CD14-positive monocyte (primary cell): Measurements from ENCODE around the gene DENND1A. TPM values are rescaled to one million over a fixed set of nuclear protein-coding genes. Genes with fewer than 3 reads are reported as not detected.
A peak's percentile ranks its signal among the peaks of the same experiment; 100 is the strongest.

Experiments
- DNase-seq, 3 donors: peaks; one replicate each; pipeline ENCODE4 v3.0.0-alpha.2; 2011 to 2022
- H2AFZ ChIP-seq: 2 replicates; pipeline ENCODE4 v1.6.0; 2012; ENCODE audit warnings: mild to moderate bottlenecking, low read depth, low read length, inconsistent platforms; ENCODE audit not compliant: insufficient read depth, poor library complexity, severe bottlenecking
- H3K27ac ChIP-seq, 2 donors: 1 replicate in 1 of 2; 2 replicates in 1 of 2; pipeline ENCODE4 v1.5.1; 2012 to 2013; ENCODE audit warnings: low read length in 2 of 2, control low read depth in 1 of 2, inconsistent platforms in 1 of 2, low read depth in 1 of 2, mild to moderate bottlenecking in 1 of 2
- H3K27me3 ChIP-seq, 2 donors: one replicate each; pipeline versions ENCODE4 v1.6.0 to v1.6.1; 2011 to 2013; ENCODE audit warnings: low read length in 2 of 2; ENCODE audit not compliant: control insufficient read depth in 2 of 2, insufficient read depth in 2 of 2
- H3K36me3 ChIP-seq, 2 donors: replicated peaks in 1 of 2; 1 replicate in 1 of 2; 2 replicates in 1 of 2; pipeline versions ENCODE4 v1.5.1 to v1.6.1; 2012 to 2013; ENCODE audit warnings: low read length in 2 of 2, control low read depth in 1 of 2, inconsistent platforms in 1 of 2, mild to moderate bottlenecking in 1 of 2; ENCODE audit not compliant: insufficient read depth in 2 of 2, control insufficient read depth in 1 of 2
- H3K4me1 ChIP-seq, 2 donors: 1 replicate in 1 of 2; 2 replicates in 1 of 2; pipeline versions ENCODE4 v1.5.1 to v1.6.1; 2012 to 2013; ENCODE audit warnings: low read length in 2 of 2, control low read depth in 1 of 2, inconsistent platforms in 1 of 2, mild to moderate bottlenecking in 1 of 2, moderate library complexity in 1 of 2; ENCODE audit not compliant: insufficient read depth in 2 of 2, control insufficient read depth in 1 of 2
- H3K4me2 ChIP-seq: replicated peaks from 2 replicates; pipeline ENCODE3; 2012; ENCODE audit warnings: low read length, moderate library complexity, mild to moderate bottlenecking; ENCODE audit not compliant: poor library complexity, severe bottlenecking; ENCODE audit errors: extremely low read depth
- H3K4me3 ChIP-seq, 3 experiments: fragments of 200-600 bp in 1 of 3; sonication (generic) in 1 of 3; replicated peaks in 1 of 3; 1 replicate in 2 of 3; 2 replicates in 1 of 3; pipeline ENCODE4 v1.5.1; 2011 to 2013; ENCODE audit warnings: low read length in 3 of 3, mild to moderate bottlenecking in 3 of 3, control low read depth in 2 of 3, low read depth in 2 of 3, inconsistent platforms in 1 of 3, moderate library complexity in 1 of 3
- H3K79me2 ChIP-seq: 2 replicates; pipeline ENCODE4 v1.6.0; 2012; ENCODE audit warnings: mild to moderate bottlenecking, control low read depth, inconsistent platforms, low read length, moderate library complexity; ENCODE audit not compliant: insufficient read depth
- H3K9ac ChIP-seq: 2 replicates; pipeline ENCODE4 v1.6.0; 2017; ENCODE audit warnings: low read length, mild to moderate bottlenecking; ENCODE audit not compliant: insufficient read depth, poor library complexity, severe bottlenecking
- H3K9me3 ChIP-seq, 2 donors: replicated peaks in 1 of 2; 1 replicate in 1 of 2; 2 replicates in 1 of 2; pipeline versions ENCODE4 v1.5.1 to v1.6.1; 2012 to 2013; ENCODE audit warnings: low read length in 2 of 2, control low read depth in 1 of 2; ENCODE audit not compliant: control insufficient read depth in 1 of 2, insufficient read depth in 1 of 2
- H4K20me1 ChIP-seq: 2 replicates; pipeline ENCODE4 v1.6.0; 2012; ENCODE audit warnings: mild to moderate bottlenecking, low read length, control low read depth, moderate library complexity; ENCODE audit not compliant: insufficient read depth
- H3K27ac Mint-ChIP-seq, 7 donors: one replicate each; pipeline ENCODE4 v1.8.0; 2020; ENCODE audit warnings: mild to moderate bottlenecking in 7 of 7, mixed read lengths in 7 of 7, moderate library complexity in 6 of 7, inconsistent platforms in 2 of 7
- H3K27me3 Mint-ChIP-seq, 3 donors: one replicate each; pipeline ENCODE4 v1.8.0; 2021 to 2022; ENCODE audit warnings: low read depth in 3 of 3, mild to moderate bottlenecking in 3 of 3, mixed read lengths in 3 of 3, moderate library complexity in 3 of 3, inconsistent platforms in 1 of 3
- H3K36me3 Mint-ChIP-seq, 2 donors: one replicate each; pipeline ENCODE4 v1.8.0; 2020; ENCODE audit warnings: mixed read lengths in 2 of 2, inconsistent platforms in 1 of 2, mild to moderate bottlenecking in 1 of 2
- H3K4me1 Mint-ChIP-seq: one replicate; pipeline ENCODE4 v1.8.0; 2020; ENCODE audit warnings: mild to moderate bottlenecking, mixed read lengths
- H3K4me3 Mint-ChIP-seq, 2 donors: one replicate each; pipeline ENCODE4 v1.8.0; 2020; ENCODE audit warnings: mild to moderate bottlenecking in 2 of 2, mixed read lengths in 2 of 2, moderate library complexity in 1 of 2
- H3K9me3 Mint-ChIP-seq, 7 donors: one replicate each; pipeline ENCODE4 v1.8.0; 2020 to 2022; ENCODE audit warnings: mixed read lengths in 7 of 7, mild to moderate bottlenecking in 6 of 7, moderate library complexity in 6 of 7, inconsistent platforms in 2 of 7
- WGBS: methylation state at CpG from one replicate; pipeline ENCODE4 v1.1.5; 2013; ENCODE audit warnings: missing lambda C conversion rate; ENCODE audit not compliant: insufficient coverage; 5-methylcytosine and 5-hydroxymethylcytosine counted together
- intact Hi-C, 2 donors: fragments of 100-400 bp; cut with micrococcal nuclease; formaldehyde crosslinking; loops; one replicate each; pipeline versions ENCODE4 v1.15.0 to v1.15.1; 2023
- polyA plus RNA-seq, 3 donors: library from polyadenylated mRNA; depleted of rRNA in 1 of 3; unstranded in 2 of 3; stranded (reverse) in 1 of 3; fragments of 300-500 nt in 2 of 3; fragments of >200 nt in 1 of 3; fragmentation: Illumina TruSeq in 2 of 3; gene quantifications; 1 replicate in 2 of 3; 2 replicates in 1 of 3; pipeline ENCODE4 v1.2.3, GENCODE V29; 2012 to 2021
- TF ChIP-seq, protein P1 (sequence below): fragments of 200-600 bp; IDR thresholded peaks from one replicate; pipeline ENCODE4 v1.8.0; 2022; ENCODE audit warnings: antibody characterized with exemption, mild to moderate bottlenecking

Gene DENND1A
- polyA plus RNA-seq, 3 donors = 24.8 to 73.0 (median 29.4) TPM

GRCh38 chr9:123926941-123927340 lies 3.0 kb downstream of the DENND1A start:
- no peaks in the 10 kb centered on the region for H3K27me3 Mint-ChIP-seq
- H3K4me3 ChIP-seq = peak overlapping the region in 1 of 3 experiments; percentile 95
- H2AFZ ChIP-seq = no peak overlapping the region
- H3K9me3 ChIP-seq = no peaks in the 10 kb centered on the region
- H3K36me3 Mint-ChIP-seq = peaks cover 6 to 18% of the 10 kb centered on the region in 2 donors
- H3K79me2 ChIP-seq = peaks cover 77% of the 10 kb centered on the region
- peak overlapping the region; percentile 34 to 95 for H3K4me3 Mint-ChIP-seq
- peaks cover 74% of the 10 kb centered on the region for H4K20me1 ChIP-seq
- H3K27ac ChIP-seq = peak overlapping the region in 1 of 2 donors; percentile 86
- no peaks in the 10 kb centered on the region for H3K36me3 ChIP-seq
- H3K9ac ChIP-seq = no peak overlapping the region
- no peaks in the 10 kb centered on the region for H3K27me3 ChIP-seq
- TF ChIP-seq, protein P1, sequence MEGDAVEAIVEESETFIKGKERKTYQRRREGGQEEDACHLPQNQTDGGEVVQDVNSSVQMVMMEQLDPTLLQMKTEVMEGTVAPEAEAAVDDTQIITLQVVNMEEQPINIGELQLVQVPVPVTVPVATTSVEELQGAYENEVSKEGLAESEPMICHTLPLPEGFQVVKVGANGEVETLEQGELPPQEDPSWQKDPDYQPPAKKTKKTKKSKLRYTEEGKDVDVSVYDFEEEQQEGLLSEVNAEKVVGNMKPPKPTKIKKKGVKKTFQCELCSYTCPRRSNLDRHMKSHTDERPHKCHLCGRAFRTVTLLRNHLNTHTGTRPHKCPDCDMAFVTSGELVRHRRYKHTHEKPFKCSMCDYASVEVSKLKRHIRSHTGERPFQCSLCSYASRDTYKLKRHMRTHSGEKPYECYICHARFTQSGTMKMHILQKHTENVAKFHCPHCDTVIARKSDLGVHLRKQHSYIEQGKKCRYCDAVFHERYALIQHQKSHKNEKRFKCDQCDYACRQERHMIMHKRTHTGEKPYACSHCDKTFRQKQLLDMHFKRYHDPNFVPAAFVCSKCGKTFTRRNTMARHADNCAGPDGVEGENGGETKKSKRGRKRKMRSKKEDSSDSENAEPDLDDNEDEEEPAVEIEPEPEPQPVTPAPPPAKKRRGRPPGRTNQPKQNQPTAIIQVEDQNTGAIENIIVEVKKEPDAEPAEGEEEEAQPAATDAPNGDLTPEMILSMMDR = no peak
- 67% methylated on average over 2 of the region's 5 CpGs for WGBS
- H3K4me1 Mint-ChIP-seq = peaks cover 68% of the 10 kb centered on the region
- H3K4me2 ChIP-seq = peak overlapping the region; percentile 85
- peaks cover 49 to 50% of the 10 kb centered on the region in 2 donors for H3K4me1 ChIP-seq
- H3K27ac Mint-ChIP-seq = peak overlapping the region; percentile 65 to 96 (median 90)
- intact Hi-C loops = loop anchor here (5.0 to 10.0 kb wide), 2 partner anchors 60 to 92 kb away; no protein-coding TSS in a partner anchor
- DNase-seq = no peak
- peaks cover 0 to 5% (median 2%) of the 10 kb centered on the region in 7 donors for H3K9me3 Mint-ChIP-seq

DNA sequence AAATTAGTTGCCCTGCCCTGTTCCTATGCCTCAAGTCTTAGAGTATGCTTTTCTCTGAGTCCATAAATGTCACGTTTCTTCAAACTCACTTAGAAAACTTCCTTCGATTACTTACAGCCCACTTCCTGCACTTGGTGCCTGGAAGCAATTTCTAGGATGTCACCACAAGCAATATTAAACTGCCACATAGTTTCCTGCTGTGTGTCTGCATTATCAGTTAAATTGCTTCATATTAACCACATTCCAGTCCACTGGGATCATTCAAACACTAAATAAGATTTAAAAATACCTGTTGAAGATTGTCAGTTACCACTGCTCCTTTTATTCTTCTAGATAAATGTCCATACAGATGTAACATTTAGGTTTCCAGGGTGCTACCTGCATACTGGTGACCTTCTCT lies 4.1 kb downstream of the DENND1A start:
- Mint-ChIP-seq H3K27ac (peak overlapping the region in 3 of 7 donors; percentile 23 to 53 (median 37)), H3K4me1 (peaks cover 79% of the 10 kb centered on the region), H3K36me3 (peaks cover 13 to 18% of the 10 kb centered on the region in 2 donors), H3K9me3 (peaks cover 0 to 5% (median 2%) of the 10 kb centered on the region in 7 donors), H3K27me3 (no peaks in the 10 kb centered on the region), H3K4me3 (no peak overlapping the region)
- no peaks in the 10 kb centered on the region for H3K27me3 ChIP-seq
- H3K27ac ChIP-seq = peak overlapping the region in 1 of 2 donors; percentile 21
- no peaks in the 10 kb centered on the region for H3K9me3 ChIP-seq
- peaks cover 85% of the 10 kb centered on the region for H4K20me1 ChIP-seq
- H3K9ac ChIP-seq = no peak overlapping the region
- H3K79me2 ChIP-seq = peaks cover 88% of the 10 kb centered on the region
- intact Hi-C loops = loop anchor here (5.0 to 10.0 kb wide), 2 partner anchors 59 to 91 kb away; no protein-coding TSS in a partner anchor
- peaks cover 49 to 54% of the 10 kb centered on the region in 2 donors for H3K4me1 ChIP-seq
- no peak overlapping the region for H2AFZ ChIP-seq
- no peak overlapping the region for H3K4me3 ChIP-seq
- H3K4me2 ChIP-seq = peak overlapping the region; percentile 11
- TF ChIP-seq, protein P1 = no peak
- no peak for DNase-seq
- 0% methylated on average over 2 of the region's 2 CpGs for WGBS
- H3K36me3 ChIP-seq = no peaks in the 10 kb centered on the region
